HepG2 (cell line): ENCODE measurements around the gene STAB2. TPM values are rescaled to one million over a fixed set of nuclear protein-coding genes. Genes with fewer than 3 reads are reported as not detected.

ENCODE experiments used
- ATAC-seq: fragments of 200-7000 bp; cut with Tn5 transposase; 3 replicates; pipeline ENCODE4 v1.9.1; 2020; ENCODE audit warnings: mild to moderate bottlenecking, moderate library complexity
- BruUV-seq: library from RNA; stranded (reverse); fragments of 400-500 nt; replicated peaks from 2 replicates; lab custom pipeline; 2021; lab: Mats Ljungman, UMichigan
- CTCF ChIA-PET: fragments of 300-600 bp; formaldehyde crosslinking; extraction: SDS; loops from one replicate; lab custom pipeline; 2021; ENCODE audit warnings: low total read pairs, inconsistent platforms, low intra/inter-chr PET ratio; lab: Yijun Ruan, JAX
- POLR2A ChIA-PET: fragments of 350-600 bp; sonication (Branson Sonifier 250); formaldehyde crosslinking; loops from one replicate; lab custom pipeline; 2020; ENCODE audit warnings: antibody characterized with exemption, inconsistent platforms; lab: Yijun Ruan, JAX
- DNase-seq: peaks from one replicate; pipeline ENCODE4 v3.0.0-alpha.2; 2015; ENCODE audit warnings: low spot score
- FAIRE-seq: peaks from 3 replicates; lab custom pipeline; 2011; peaks lifted over from hg19 to GRCh38; lab: Jason Lieb, UNC
- H2AFZ ChIP-seq: one replicate; pipeline ENCODE4 v1.6.1; 2011; ENCODE audit warnings: low read length, inconsistent platforms
- H3K27ac ChIP-seq: fragments of 300-600 bp; 3 replicates; pipeline ENCODE4 v1.8.0; 2011; ENCODE audit warnings: mixed run types, mild to moderate bottlenecking, mixed read lengths, low read length, inconsistent platforms; ENCODE audit not compliant: insufficient read depth; ENCODE audit errors: extremely low read length
- H3K27me3 ChIP-seq, 2 experiments: fragments of 200-600 bp in 1 of 2; 2 replicates in 1 of 2; 3 replicates in 1 of 2; pipeline versions ENCODE4 v1.6.0 to v1.8.0; 2011; ENCODE audit warnings: low read length in 2 of 2, mild to moderate bottlenecking in 2 of 2, moderate library complexity in 2 of 2, inconsistent platforms in 1 of 2; ENCODE audit not compliant: insufficient read depth in 2 of 2, control insufficient read depth in 1 of 2
- H3K36me3 ChIP-seq, 2 experiments: fragments of 200-600 bp in 1 of 2; replicated peaks in 1 of 2; 2 replicates in 1 of 2; 3 replicates in 1 of 2; pipeline versions ENCODE4 v1.5.1 to v1.8.0; 2011; ENCODE audit warnings: low read length in 2 of 2, inconsistent platforms in 1 of 2; ENCODE audit not compliant: insufficient read depth in 2 of 2, control insufficient read depth in 1 of 2
- H3K4me1 ChIP-seq: 2 replicates; pipeline ENCODE4 v1.5.1; 2012; ENCODE audit warnings: low read length, inconsistent platforms; ENCODE audit not compliant: insufficient read depth
- H3K4me2 ChIP-seq: 2 replicates; pipeline ENCODE4 v1.6.0; 2011; ENCODE audit warnings: low read depth, low read length, inconsistent platforms
- H3K4me3 ChIP-seq, 3 experiments: fragments of 200-600 bp in 1 of 3; sonication (generic), shearing (Covaris generic) in 1 of 3; replicated peaks in 1 of 3; 2 replicates each; pipeline ENCODE4 v1.5.1; 2011 to 2016; ENCODE audit warnings: low read length in 3 of 3, inconsistent platforms in 2 of 3, low read depth in 2 of 3, mild to moderate bottlenecking in 2 of 3, control low read depth in 1 of 3, mixed read lengths in 1 of 3; ENCODE audit not compliant: insufficient read depth in 1 of 3
- H3K79me2 ChIP-seq: one replicate; pipeline ENCODE4 v1.6.1; 2011; ENCODE audit warnings: low read length, inconsistent platforms; ENCODE audit not compliant: insufficient read depth
- H3K9ac ChIP-seq: 2 replicates; pipeline ENCODE4 v1.6.0; 2011; ENCODE audit warnings: mild to moderate bottlenecking, low read depth, low read length, inconsistent platforms; ENCODE audit not compliant: insufficient read depth
- H3K9me3 ChIP-seq: 2 replicates; pipeline ENCODE4 v1.5.1; 2012; ENCODE audit warnings: mild to moderate bottlenecking, low read length
- H4K20me1 ChIP-seq: 2 replicates; pipeline ENCODE4 v1.6.0; 2011; ENCODE audit warnings: inconsistent platforms, mild to moderate bottlenecking, low read length, moderate library complexity; ENCODE audit not compliant: insufficient read depth
- CTCF ChIP-seq: sonication (generic); formaldehyde crosslinking; IDR thresholded peaks from 2 replicates; pipeline ENCODE4 v1.5.0; 2020; ENCODE audit warnings: mild to moderate bottlenecking, missing genetic modification reagents, moderate library complexity
- HDAC1 ChIP-seq: sonication (generic); formaldehyde crosslinking; IDR thresholded peaks from 2 replicates; pipeline ENCODE4 v1.5.1; 2020; ENCODE audit warnings: mild to moderate bottlenecking, missing genetic modification reagents
- MBD4 ChIP-seq: IDR thresholded peaks from 2 replicates; pipeline ENCODE4 v1.6.1; 2012; ENCODE audit warnings: low read length, inconsistent platforms, borderline replicate concordance
- NFYC ChIP-seq: IDR thresholded peaks from 2 replicates; pipeline ENCODE4 v1.6.1; 2016; ENCODE audit warnings: missing genetic modification reagents, missing compliant biosample characterization
- RAD21 ChIP-seq: fragments of 450-650 bp; formaldehyde crosslinking; IDR thresholded peaks from 2 replicates; pipeline ENCODE4 v1.5.0; 2020; ENCODE audit warnings: mild to moderate bottlenecking
- RXRA ChIP-seq: sonication (generic); formaldehyde crosslinking; IDR thresholded peaks from 2 replicates; pipeline ENCODE4 v1.5.1; 2020; ENCODE audit warnings: missing genetic modification reagents
- SALL1 ChIP-seq: sonication (generic); formaldehyde crosslinking; IDR thresholded peaks from 2 replicates; pipeline ENCODE4 v1.8.0; 2022; ENCODE audit warnings: mild to moderate bottlenecking, missing genetic modification reagents
- SMC3 ChIP-seq: IDR thresholded peaks from 2 replicates; pipeline ENCODE4 v1.6.1; 2011; ENCODE audit warnings: low read length, improper control_type of control experiment
- STAG1 ChIP-seq: sonication (generic); formaldehyde crosslinking; IDR thresholded peaks from 2 replicates; pipeline ENCODE4 v1.4.0; 2020; ENCODE audit warnings: missing genetic modification reagents
- ZNF121 ChIP-seq: sonication (generic); formaldehyde crosslinking; IDR thresholded peaks from 2 replicates; pipeline ENCODE4 v1.5.0; 2020; ENCODE audit warnings: mild to moderate bottlenecking, missing genetic modification reagents
- ZNF589 ChIP-seq: sonication (generic); formaldehyde crosslinking; conservative IDR thresholded peaks from 2 replicates; pipeline ENCODE4 v1.8.0; 2022; ENCODE audit warnings: mild to moderate bottlenecking, moderate library complexity, missing genetic modification reagents
- ZNF878 ChIP-seq: sonication (generic); formaldehyde crosslinking; IDR thresholded peaks from 2 replicates; pipeline ENCODE4 v1.8.1; 2023; ENCODE audit warnings: mild to moderate bottlenecking, missing genetic modification reagents, moderate library complexity
- WGBS: methylation state at CpG from one replicate; pipeline ENCODE4 v1.1.6; 2017; ENCODE audit warnings: low lambda C conversion rate; 5-methylcytosine and 5-hydroxymethylcytosine counted together
- in situ Hi-C: cut with HindIII; loops from 2 replicates; pipeline ENCODE4 v1.10.0; 2017; ENCODE audit warnings: low pct_unique_long_range_greater_than_20kb; ENCODE audit not compliant: extremely low pct_ligation_motif_present
- intact Hi-C: fragments of 100-400 bp; cut with micrococcal nuclease; formaldehyde crosslinking; loops from one replicate; pipeline ENCODE4 v1.10.0; 2022; ENCODE audit not compliant: unreplicated experiment
- polyA plus RNA-seq, 8 experiments: library from polyadenylated mRNA; depleted of rRNA in 3 of 8; stranded (reverse) in 7 of 8; unstranded in 1 of 8; fragments of >200 nt; fragmentation: Illumina TruSeq in 4 of 8; extraction: Trizol in 4 of 8; gene quantifications; 2 replicates each; pipeline versions ENCODE4 v1.2.1 to v1.2.3, GENCODE V29; 2011 to 2016; ENCODE audit warnings: low read depth in 4 of 8, missing spikeins in 1 of 8, mixed read lengths in 1 of 8; ENCODE audit not compliant: insufficient read depth in 1 of 8
- total RNA-seq, 5 experiments: library from RNA; depleted of rRNA; stranded (reverse); fragments of >200 nt; fragmentation: Illumina TruSeq; extraction: Trizol; gene quantifications; 2 replicates each; pipeline ENCODE4 v1.2.3, GENCODE V29; 2016; ENCODE audit warnings: low read depth in 1 of 5

Gene STAB2
- total and polyA plus RNA-seq, 2 of the 13 experiments (the other 11 are each of a cell fraction or from before 2014, with no cell fraction given) = not detected

DNA sequence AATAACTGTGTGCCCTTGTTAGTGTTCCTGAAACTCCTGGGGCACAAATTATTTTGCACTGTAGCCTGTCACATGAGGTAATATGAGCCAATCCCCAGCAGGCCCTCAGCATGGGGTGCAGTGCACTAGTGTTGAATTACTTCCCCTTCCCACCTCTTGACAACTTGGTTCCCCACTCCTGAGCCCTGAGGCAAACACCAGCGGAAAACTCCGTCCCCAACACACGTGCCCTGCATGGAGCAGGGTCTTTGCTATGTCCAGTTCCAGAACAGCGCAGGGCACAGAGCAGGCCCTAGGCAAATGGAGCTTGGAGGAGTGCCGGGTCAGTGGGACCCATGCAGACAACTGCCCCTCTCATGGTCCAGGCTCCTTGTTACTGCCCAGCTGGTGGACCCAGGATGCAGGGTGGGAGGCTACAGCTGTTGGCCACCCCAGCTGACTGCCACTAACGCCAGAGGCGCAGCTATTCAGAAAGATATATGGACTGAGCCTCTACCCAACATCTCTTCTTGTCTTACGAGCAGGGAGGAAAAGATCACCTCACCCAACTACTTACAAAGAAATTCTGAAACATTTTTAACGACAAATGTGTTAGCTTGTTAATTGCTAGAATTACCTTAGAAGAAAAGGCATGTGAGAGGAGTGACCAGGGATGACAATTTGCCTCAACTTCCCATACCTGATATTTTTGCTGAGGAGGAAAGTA lies 182.3 kb downstream of the STAB2 start:
- H3K4me2 ChIP-seq = no peak overlapping the region
- no peaks in the 10 kb centered on the region for H3K27me3 ChIP-seq
- WGBS = 97% methylated on average over 9 of the region's 9 CpGs
- FAIRE-seq (no peak), ATAC-seq (peak; percentile 31), DNase-seq (no peak)
- BruUV-seq = no TSS peak
- no peak overlapping the region for H3K9ac ChIP-seq
- TF ChIP-seq RXRA (CRISPR knock-in tag) (no peak), MBD4 (no peak), ZNF121 (CRISPR knock-in tag) (no peak)
- H4K20me1 ChIP-seq = no peaks in the 10 kb centered on the region
- POLR2A ChIA-PET = no interaction called here
- H3K4me3 ChIP-seq = no peak overlapping the region
- H3K79me2 ChIP-seq = no peaks in the 10 kb centered on the region
- H2AFZ ChIP-seq = no peak overlapping the region
- CTCF ChIA-PET = no interaction called here
- no peak overlapping the region for H3K27ac ChIP-seq
- intact Hi-C loops = no loop called here
- in situ Hi-C loops = no loop called here
- peaks cover 2 to 11% of the 10 kb centered on the region in 2 experiments; a peak in 2 of 5 replicates for H3K36me3 ChIP-seq
- no peaks in the 10 kb centered on the region for H3K9me3 ChIP-seq
- peaks cover 9% of the 10 kb centered on the region; the same call in 1 of the 2 replicates for H3K4me1 ChIP-seq

DNA sequence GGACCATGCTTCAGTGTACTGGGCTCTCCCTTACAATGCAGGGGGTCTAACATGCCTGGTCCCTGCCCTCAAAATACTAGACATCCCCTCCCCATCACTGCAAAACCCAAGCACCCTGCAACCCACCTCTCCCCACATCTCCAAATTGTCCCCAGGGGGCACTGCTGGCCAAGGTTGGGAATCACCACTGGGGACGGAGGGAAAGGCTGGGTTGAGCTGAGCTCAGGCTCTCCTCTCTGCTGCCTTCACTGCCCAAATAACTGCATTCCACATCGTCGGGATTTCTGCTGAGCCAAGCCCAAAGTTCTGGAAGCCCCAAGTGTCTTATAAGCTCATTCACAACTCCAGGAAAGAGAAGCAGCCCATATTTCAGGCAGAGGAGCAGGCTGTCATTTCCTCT lies 184.4 kb downstream of the STAB2 start:
- POLR2A ChIA-PET = no interaction called here
- no peak overlapping the region for H3K4me3 ChIP-seq
- no peaks in the 10 kb centered on the region for H3K9me3 ChIP-seq
- CTCF ChIA-PET = interaction anchor here (1.7 kb wide), 1 partner anchor 99 kb away, joined by 7 read pairs; no protein-coding TSS in a partner anchor
- no peaks in the 10 kb centered on the region for H4K20me1 ChIP-seq
- TF ChIP-seq SMC3 (peak; percentile 68), STAG1 (CRISPR knock-in tag) (peak; percentile 88), HDAC1 (CRISPR knock-in tag) (no peak), RAD21 (CRISPR knock-in tag) (peak; percentile 79), ZNF589 (CRISPR knock-in tag) (no peak), NFYC (CRISPR knock-in tag) (no peak), ZNF878 (CRISPR knock-in tag) (no peak), CTCF (CRISPR knock-in tag) (peak; percentile 79), SALL1 (CRISPR knock-in tag) (0 out of 2 replicates have a peak, but pooled peaks have one; percentile 23)
- 52% methylated on average over 3 of the region's 3 CpGs for WGBS
- peaks cover 9% of the 10 kb centered on the region; the same call in 1 of the 2 replicates for H3K4me1 ChIP-seq
- H3K4me2 ChIP-seq = no peak overlapping the region
- no TSS peak for BruUV-seq
- no peaks in the 10 kb centered on the region for H3K27me3 ChIP-seq
- peak; percentile 42 for DNase-seq
- H3K27ac ChIP-seq = no peak overlapping the region
- ATAC-seq = peak; percentile 92
- peaks cover 0 to 6% of the 10 kb centered on the region in 2 experiments; a peak in 2 of 5 replicates for H3K36me3 ChIP-seq
- H3K79me2 ChIP-seq = no peaks in the 10 kb centered on the region
- in situ Hi-C loops (loop anchor here (10.0 kb wide), 1 partner anchor 93 kb away; no protein-coding TSS in a partner anchor), intact Hi-C loops (loop anchor here (1.0 to 10.0 kb wide), 2 partner anchors 99 to 163 kb away; partner anchors contain the start of gene HSP90B1)
- no peak overlapping the region for H3K9ac ChIP-seq
- peak; percentile 34 for FAIRE-seq
- no peak overlapping the region for H2AFZ ChIP-seq
